ENCODE data around the gene EPHA6.

DNA sequence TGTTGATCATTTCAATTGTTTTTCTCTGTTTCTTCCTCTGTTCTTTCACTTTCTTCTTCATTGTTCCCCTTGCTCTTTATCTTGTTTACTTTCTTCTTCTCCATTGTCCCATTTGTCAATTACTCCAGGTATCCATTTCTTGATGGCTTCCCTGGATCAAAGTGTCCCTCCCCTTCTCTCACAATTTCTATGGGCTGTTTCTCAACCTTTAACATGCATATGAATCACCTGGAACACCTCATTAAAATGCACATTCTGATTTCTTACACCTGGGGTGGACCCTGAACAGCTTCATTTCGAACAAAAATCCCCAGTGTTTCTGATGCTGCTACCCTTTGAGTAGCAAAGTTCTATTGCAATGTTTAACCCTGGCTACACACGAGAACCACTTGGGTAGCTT, 454.8 kb downstream of the EPHA6 start:
- TF ChIP-seq, protein P1, sequence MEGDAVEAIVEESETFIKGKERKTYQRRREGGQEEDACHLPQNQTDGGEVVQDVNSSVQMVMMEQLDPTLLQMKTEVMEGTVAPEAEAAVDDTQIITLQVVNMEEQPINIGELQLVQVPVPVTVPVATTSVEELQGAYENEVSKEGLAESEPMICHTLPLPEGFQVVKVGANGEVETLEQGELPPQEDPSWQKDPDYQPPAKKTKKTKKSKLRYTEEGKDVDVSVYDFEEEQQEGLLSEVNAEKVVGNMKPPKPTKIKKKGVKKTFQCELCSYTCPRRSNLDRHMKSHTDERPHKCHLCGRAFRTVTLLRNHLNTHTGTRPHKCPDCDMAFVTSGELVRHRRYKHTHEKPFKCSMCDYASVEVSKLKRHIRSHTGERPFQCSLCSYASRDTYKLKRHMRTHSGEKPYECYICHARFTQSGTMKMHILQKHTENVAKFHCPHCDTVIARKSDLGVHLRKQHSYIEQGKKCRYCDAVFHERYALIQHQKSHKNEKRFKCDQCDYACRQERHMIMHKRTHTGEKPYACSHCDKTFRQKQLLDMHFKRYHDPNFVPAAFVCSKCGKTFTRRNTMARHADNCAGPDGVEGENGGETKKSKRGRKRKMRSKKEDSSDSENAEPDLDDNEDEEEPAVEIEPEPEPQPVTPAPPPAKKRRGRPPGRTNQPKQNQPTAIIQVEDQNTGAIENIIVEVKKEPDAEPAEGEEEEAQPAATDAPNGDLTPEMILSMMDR (IDR thresholded peaks at IDR 0.05) = no peak
- TF ChIP-seq POLR2A (IDR thresholded peaks at IDR 0.05) = no peak
